ENCODE measurements around the gene KCNG2. TPM values are rescaled to one million over a fixed set of nuclear protein-coding genes. Genes with fewer than 3 reads are reported as not detected.

Gene KCNG2
- total and polyA plus RNA-seq, 2 of the 8 experiments (the other 6 are each of a cell fraction or from before 2014, with no cell fraction given), result 0.19 to 0.74 TPM

- Histone ChIP-seq H3K27me3 (replicated peaks in 1 of 4; ENCODE audit: control insufficient read depth in 3 of 4, extremely low read depth in 1 of 4, insufficient read depth in 3 of 4, low read length in 3 of 4) (peaks cover 19 to 39% (median 38%) of the 10 kb centered on the region in 4 experiments), H3K4me2 (ENCODE audit: insufficient read depth in 1 of 2, low read depth in 2 of 2, low read length in 2 of 2) (no peak overlapping the region), H3K56ac (replicated peaks; ENCODE audit: insufficient read length, low read depth, low read length) (no peak overlapping the region), H2BK20ac (ENCODE audit: low read length) (no peak overlapping the region), H3K9ac (replicated peaks in 1 of 4; ENCODE audit: extremely low read depth in 1 of 4, low read depth in 3 of 4, low read length in 3 of 4) (no peak overlapping the region), H3K23me2 (ENCODE audit: low read depth, low read length) (peaks cover 8% of the 10 kb centered on the region), H2BK12ac (ENCODE audit: low read depth, low read length) (no peak overlapping the region), H3K4me1 (replicated peaks in 1 of 4; ENCODE audit: control insufficient read depth in 3 of 4, insufficient read depth in 4 of 4, low read length in 3 of 4) (peaks cover 0 to 5% (median 1%) of the 10 kb centered on the region in 4 experiments; a peak in 2 of 7 replicates), H3K79me1 (ENCODE audit: low read depth, low read length) (peaks cover 4% of the 10 kb centered on the region; the same call in 1 of the 2 replicates), H4K8ac (ENCODE audit: extremely low read depth, insufficient read depth, low read length) (no peak overlapping the region), H2BK120ac (replicated peaks; ENCODE audit: low read depth, low read length) (no peak overlapping the region), H3K79me2 (ENCODE audit: control insufficient read depth in 1 of 2, insufficient read depth in 2 of 2, low read length in 2 of 2) (no peaks in the 10 kb centered on the region), H2AFZ (ENCODE audit: low read length) (no peak overlapping the region), H3K36me3 (ENCODE audit: control insufficient read depth in 2 of 4, insufficient read depth in 4 of 4, low read length in 3 of 4) (no peaks in the 10 kb centered on the region; a peak in 1 of 8 replicates), H4K91ac (replicated peaks; ENCODE audit: insufficient read length, low read length) (no peak overlapping the region), H4K20me1 (replicated peaks in 1 of 2; ENCODE audit: control insufficient read depth in 1 of 2, insufficient read depth in 2 of 2, low read length in 2 of 2) (peaks cover 0 to 5% of the 10 kb centered on the region in 2 experiments), H3K9me3 (ENCODE audit: insufficient read depth in 2 of 2, low read depth in 1 of 2, low read length in 1 of 2) (no peaks in the 10 kb centered on the region; a peak in 1 of 4 replicates), H3K27ac (ENCODE audit: low read depth, low read length) (no peak overlapping the region), H2BK5ac (ENCODE audit: low read depth, low read length) (no peak overlapping the region), H2AK5ac (ENCODE audit: low read depth, low read length) (no peak overlapping the region), H3K18ac (ENCODE audit: extremely low read depth, low read length) (no peak overlapping the region), H4K5ac (ENCODE audit: insufficient read length, low read depth, low read length) (no peak overlapping the region), H3K14ac (ENCODE audit: insufficient read length) (no peak overlapping the region), H3K4ac (replicated peaks; ENCODE audit: insufficient read length, low read depth, low read length) (no peak overlapping the region), H3K4me3 (ENCODE audit: extremely low read depth in 1 of 4, insufficient read depth in 2 of 4, low read depth in 3 of 4, low read length in 4 of 4) (no peak overlapping the region), H3K23ac (ENCODE audit: insufficient read length) (no peak overlapping the region), H2BK15ac (ENCODE audit: low read length) (no peak overlapping the region)
- no peak for FAIRE-seq
- DNase-seq (ENCODE audit: low read depth in 1 of 2, low spot score in 2 of 2), result no peak
- CTCF ChIA-PET (ENCODE audit: partially characterized antibody), result no interaction called here
- POLR2A ChIA-PET (ENCODE audit: partially characterized antibody), result no interaction called here
- WGBS, 2 experiments (ENCODE audit: extremely low coverage in 1 of 2, insufficient coverage in 1 of 2, insufficient read length in 1 of 2, insufficient replicate concordance in 2 of 2, low coverage in 1 of 2, low lambda C conversion rate in 2 of 2, missing lambda C conversion rate in 1 of 2), result 82% methylated on average over 26 of the region's 32 CpGs; no CpG with 5 or more reads in 1 of the 2 experiments
- no peak for TF ChIP-seq NANOG (IDR thresholded peaks at IDR 0.05; ENCODE audit: insufficient read depth, low read depth, low read length, poor library complexity, severe bottlenecking)
- TF ChIP-seq JUN (IDR thresholded peaks at IDR 0.05; ENCODE audit: low read depth, low read length), result no peak
- no peak for TF ChIP-seq SIN3A (conservative IDR thresholded peaks at IDR 0.05 in 1 of 2, IDR thresholded peaks at IDR 0.05 in 1 of 2; ENCODE audit: low read depth in 1 of 2, low read length in 2 of 2)
- TF ChIP-seq MAX (IDR thresholded peaks at IDR 0.05), result no peak
- no peak for TF ChIP-seq POLR2AphosphoS5 (IDR thresholded peaks at IDR 0.05; ENCODE audit: low read depth, low read length)
- TF ChIP-seq CEBPB (IDR thresholded peaks at IDR 0.05; ENCODE audit: low read depth, low read length), result no peak
- no peak for TF ChIP-seq SIX5 (IDR thresholded peaks at IDR 0.05; ENCODE audit: low read depth, low read length)
- TF ChIP-seq CBX8 (IDR thresholded peaks at IDR 0.05; ENCODE audit: borderline replicate concordance, low read depth, low read length), result no peak
- no peak for TF ChIP-seq SIRT6 (IDR thresholded peaks at IDR 0.05; ENCODE audit: low read length)
- TF ChIP-seq ZNF274 (IDR thresholded peaks at IDR 0.05; ENCODE audit: borderline replicate concordance, extremely low read depth, low read length), result no peak
- no peak for TF ChIP-seq POLR2A (IDR thresholded peaks at IDR 0.05; ENCODE audit: control extremely low read depth in 1 of 2, low read depth in 2 of 2, low read length in 2 of 2)
- TF ChIP-seq KDM4A (IDR thresholded peaks at IDR 0.05; ENCODE audit: low read depth, low read length, severe bottlenecking), result no peak
- TF ChIP-seq SRF (IDR thresholded peaks at IDR 0.05; ENCODE audit: low read depth, low read length), result no peak
These were observed 12.6 kb upstream of the KCNG2 start for GRCh38 chr18:79784965-79785770.

Measured in H1 (cell line).